SK-N-MC (cell line): ENCODE measurements around the gene GFM2.
"Not testable (repeated sequence)": the region's sequence is repeated elsewhere in the genome, so short reads cannot be mapped to it uniquely, and the experiment has no call there.

Experiments
- DNase-seq: peaks from one replicate; pipeline ENCODE4 v3.0.0-alpha.2; 2011; ENCODE audit warnings: low read depth, low spot score
- H3K27ac ChIP-seq: fragments of 200-600 bp; sonication (generic); 2 replicates; pipeline ENCODE4 v1.5.1; 2016; ENCODE audit warnings: mixed run types
- H3K36me3 ChIP-seq: fragments of 200-600 bp; sonication (generic); 2 replicates; pipeline ENCODE4 v1.6.1; 2017; ENCODE audit warnings: antibody characterized with exemption, low read length, mixed read lengths; ENCODE audit not compliant: insufficient read depth
- H3K4me3 ChIP-seq: fragments of 200-600 bp; sonication (generic); 2 replicates; pipeline ENCODE4 v1.5.1; 2016
- H3K9ac ChIP-seq: fragments of 200-600 bp; sonication (generic); 2 replicates; pipeline ENCODE4 v1.8.0; 2017; ENCODE audit warnings: mixed run types, mixed read lengths; ENCODE audit not compliant: insufficient read length
- H3K9me3 ChIP-seq: fragments of 200-600 bp; sonication (generic); 2 replicates; pipeline ENCODE4 v1.6.1; 2017; ENCODE audit warnings: low read depth, mild to moderate bottlenecking, antibody characterized with exemption, low read length, moderate library complexity, mixed read lengths
- EZH2 ChIP-seq: fragments of 200-600 bp; sonication (generic); IDR thresholded peaks from one replicate; pipeline ENCODE4 v1.6.1; 2017; ENCODE audit warnings: antibody characterized with exemption
- FOXP2 ChIP-seq: optimal IDR thresholded peaks from 2 replicates; pipeline ENCODE3; 2011; ENCODE audit warnings: mild to moderate bottlenecking, moderate library complexity; ENCODE audit not compliant: insufficient read depth; ENCODE audit errors: extremely low read length, control extremely low read depth
- POLR2AphosphoS5 ChIP-seq: IDR thresholded peaks from 2 replicates; pipeline ENCODE4 v1.6.1; 2012; ENCODE audit warnings: mild to moderate bottlenecking, low read depth, low read length, borderline replicate concordance

Gene GFM2

GRCh38 chr5:74684900-74685851 is 81.7 kb downstream of the GFM2 start, which contains the start of gene HEXB:
HEXB (plus strand) TSS chr5:74685233; CDS start chr5:74685261, 28 bp downstream.
- Histone ChIP-seq H3K9ac (peak within 1 kb of the TSS; percentile 75), H3K36me3 (peaks cover 4% of the 10 kb centered on the region), H3K27ac (no peak within 1 kb of the TSS), H3K4me3 (peak within 1 kb of the TSS; percentile 97), H3K9me3 (no peaks in the 10 kb centered on the region)
- TF ChIP-seq FOXP2 (no peak), POLR2AphosphoS5 (peak; percentile 73; the same call in 1 of the 2 replicates)
- no peak for DNase-seq

GRCh38 chr5:74679966-74680365 is 87.0 kb downstream of the GFM2 start:
- no peak overlapping the region for H3K27ac ChIP-seq
- no peak for TF ChIP-seq EZH2
- TF ChIP-seq FOXP2, result no peak
- no peak for TF ChIP-seq POLR2AphosphoS5
- H3K36me3 ChIP-seq, result no peaks in the 10 kb centered on the region
- no peak for DNase-seq
- no peaks in the 10 kb centered on the region for H3K9me3 ChIP-seq
- no peak overlapping the region for H3K9ac ChIP-seq
- H3K4me3 ChIP-seq, result no peak overlapping the region

- not testable (repeated sequence) for H3K4me3 ChIP-seq, DNase-seq, H3K9ac ChIP-seq, H3K27ac ChIP-seq, H3K9me3 ChIP-seq, H3K36me3 ChIP-seq
Observed at GRCh38 chr5:74679300-74679699, 87.6 kb downstream of the GFM2 start.

GRCh38 chr5:74678123-74678522 is 88.8 kb downstream of the GFM2 start:
- not testable (repeated sequence) for H3K4me3 ChIP-seq, DNase-seq, H3K27ac ChIP-seq, H3K36me3 ChIP-seq, H3K9ac ChIP-seq, H3K9me3 ChIP-seq

- not testable (repeated sequence) for H3K9ac ChIP-seq, H3K4me3 ChIP-seq, DNase-seq, H3K36me3 ChIP-seq, H3K27ac ChIP-seq, H3K9me3 ChIP-seq
Observed at GRCh38 chr5:74676466-74676865, 90.5 kb downstream of the GFM2 start.

GRCh38 chr5:74673011-74673790 is 93.7 kb downstream of the GFM2 start:
- TF ChIP-seq FOXP2, result no peak
- no peak for TF ChIP-seq POLR2AphosphoS5
- no peak for TF ChIP-seq EZH2

GRCh38 chr5:74672215-74672877 is 94.6 kb downstream of the GFM2 start:
- DNase-seq, result no peak
- TF ChIP-seq EZH2, result no peak
- no peak for TF ChIP-seq FOXP2
- no peak for TF ChIP-seq POLR2AphosphoS5
- Histone ChIP-seq H3K27ac (no peak overlapping the region), H3K36me3 (no peaks in the 10 kb centered on the region), H3K9ac (no peak overlapping the region), H3K9me3 (no peaks in the 10 kb centered on the region), H3K4me3 (no peak overlapping the region)

More at GRCh38 chr5:74673011-74673790, 93.7 kb downstream of the GFM2 start:
- Histone ChIP-seq H3K36me3 (no peaks in the 10 kb centered on the region), H3K9me3 (no peaks in the 10 kb centered on the region), H3K9ac (no peak overlapping the region), H3K4me3 (no peak overlapping the region), H3K27ac (no peak overlapping the region)
- DNase-seq, result peak; percentile 52
